GM18909 (cell line): ENCODE data around the gene FOLR2.
"Not testable (repeated sequence)": the region's sequence is repeated elsewhere in the genome, so short reads cannot be mapped to it uniquely, and the experiment has no call there.

Experiments used
- ATAC-seq: cut with Tn5 transposase; IDR thresholded peaks from one replicate; pipeline ENCODE4 v1.9.1; 2021; ENCODE audit warnings: mild to moderate bottlenecking; ENCODE audit not compliant: unreplicated experiment, poor library complexity

FOLR2 gene

GRCh38 chr11:72216638-72217037 is at the start of gene FOLR2:
FOLR2 (plus strand) TSS chr11:72216794; CDS start chr11:72218585, 1,791 bp downstream.
- no peak for ATAC-seq

- not testable (repeated sequence) for ATAC-seq
Measured at GRCh38 chr11:72169046-72169555, 47.5 kb upstream of the FOLR2 start.

- ATAC-seq, result not testable (repeated sequence)
Measured at GRCh38 chr11:72169754-72170153, 46.8 kb upstream of the FOLR2 start.

GRCh38 chr11:72172043-72172442 is 44.6 kb upstream of the FOLR2 start:
- ATAC-seq, result not testable (repeated sequence)

- no peak for ATAC-seq
Measured at GRCh38 chr11:72173291-72173690, 43.3 kb upstream of the FOLR2 start.

GRCh38 chr11:72174302-72175070 is 42.1 kb upstream of the FOLR2 start:
- no peak for ATAC-seq

- ATAC-seq, result no peak
Measured at GRCh38 chr11:72177656-72178055, 38.9 kb upstream of the FOLR2 start.

GRCh38 chr11:72179049-72179803 is 37.4 kb upstream of the FOLR2 start:
- no peak for ATAC-seq

GRCh38 chr11:72179804-72180396 is 36.7 kb upstream of the FOLR2 start:
- no peak for ATAC-seq

- ATAC-seq, result not testable (repeated sequence)
Measured at GRCh38 chr11:72180892-72181552, 35.6 kb upstream of the FOLR2 start.

GRCh38 chr11:72181553-72181958 is 35.0 kb upstream of the FOLR2 start:
- not testable (repeated sequence) for ATAC-seq

- ATAC-seq, result no peak
Measured at GRCh38 chr11:72188267-72188666, 28.3 kb upstream of the FOLR2 start.

- no peak for ATAC-seq
Measured at GRCh38 chr11:72189455-72190250, 26.9 kb upstream of the FOLR2 start.

GRCh38 chr11:72190631-72191071 is 25.9 kb upstream of the FOLR2 start:
- no peak for ATAC-seq

GRCh38 chr11:72191961-72192381 is 24.6 kb upstream of the FOLR2 start, which contains the start of gene FOLR1:
FOLR1 (plus strand) TSS chr11:72192140; CDS start chr11:72192174, 34 bp downstream.
- no peak for ATAC-seq

- no peak for ATAC-seq
Measured at GRCh38 chr11:72195518-72196270, 20.9 kb upstream of the FOLR2 start.

GRCh38 chr11:72201445-72201844 is 15.1 kb upstream of the FOLR2 start:
- not testable (repeated sequence) for ATAC-seq

- no peak for ATAC-seq
Measured at GRCh38 chr11:72202571-72202970, 14.0 kb upstream of the FOLR2 start.

GRCh38 chr11:72203163-72203562 is 13.4 kb upstream of the FOLR2 start:
- no peak for ATAC-seq
